MCF 10A (cell line): ENCODE data around the gene NCK2. TPM values are rescaled to one million over a fixed set of nuclear protein-coding genes. Genes with fewer than 3 reads are reported as not detected.

Experiments
- BruUV-seq: library from RNA; stranded (reverse); fragments of 400-500 nt; replicated peaks from 2 replicates; lab custom pipeline; 2021; lab: Mats Ljungman, UMichigan
- CTCF ChIA-PET: fragments of 300-600 bp; sonication (Branson Sonifier 250); formaldehyde crosslinking; extraction: SDS; loops from one replicate; lab custom pipeline; 2021; ENCODE audit warnings: antibody characterized with exemption, inconsistent platforms; lab: Yijun Ruan, JAX
- POLR2A ChIA-PET: fragments of 300-600, 350-650 bp; sonication (Branson Sonifier 250); formaldehyde crosslinking; extraction: SDS; loops from one replicate; lab custom pipeline; 2020; ENCODE audit warnings: antibody characterized with exemption, inconsistent platforms; lab: Yijun Ruan, JAX
- DNase-seq: peaks from one replicate; pipeline ENCODE4 v3.0.0-alpha.2; 2018; ENCODE audit not compliant: unreplicated experiment
- H3K27ac Mint-ChIP-seq: one replicate; pipeline ENCODE4 v1.8.0; 2022; ENCODE audit warnings: mild to moderate bottlenecking, low read depth, mixed read lengths; ENCODE audit not compliant: unreplicated experiment
- H3K27me3 Mint-ChIP-seq: one replicate; pipeline ENCODE4 v1.8.0; 2022; ENCODE audit warnings: mixed read lengths; ENCODE audit not compliant: insufficient read depth, unreplicated experiment
- H3K36me3 Mint-ChIP-seq: one replicate; pipeline ENCODE4 v1.8.0; 2022; ENCODE audit warnings: mild to moderate bottlenecking, moderate library complexity, mixed read lengths; ENCODE audit not compliant: insufficient read depth, unreplicated experiment
- H3K4me1 Mint-ChIP-seq: one replicate; pipeline ENCODE4 v1.8.0; 2022; ENCODE audit warnings: mixed read lengths; ENCODE audit not compliant: insufficient read depth, unreplicated experiment
- H3K4me3 Mint-ChIP-seq: one replicate; pipeline ENCODE4 v1.8.0; 2022; ENCODE audit warnings: mild to moderate bottlenecking, moderate library complexity, mixed read lengths; ENCODE audit not compliant: unreplicated experiment
- H3K9me3 Mint-ChIP-seq: one replicate; pipeline ENCODE4 v1.8.0; 2022; ENCODE audit warnings: mixed read lengths; ENCODE audit not compliant: unreplicated experiment
- CTCF ChIP-seq: fragments of 200-600 bp; IDR thresholded peaks from one replicate; pipeline ENCODE4 v1.8.0; 2022; ENCODE audit warnings: antibody characterized with exemption, mild to moderate bottlenecking; ENCODE audit not compliant: unreplicated experiment
- intact Hi-C: fragments of 100-400 bp; cut with micrococcal nuclease; formaldehyde crosslinking; loops from 2 replicates; pipeline ENCODE4 v1.14.1; 2022
- total RNA-seq: library from RNA; stranded (reverse); gene quantifications from 2 replicates; pipeline ENCODE4 v1.2.3, GENCODE V29; 2022

NCK2 gene
- total RNA-seq, 1 experiment from 2014 or later = 36.5 TPM

DNA sequence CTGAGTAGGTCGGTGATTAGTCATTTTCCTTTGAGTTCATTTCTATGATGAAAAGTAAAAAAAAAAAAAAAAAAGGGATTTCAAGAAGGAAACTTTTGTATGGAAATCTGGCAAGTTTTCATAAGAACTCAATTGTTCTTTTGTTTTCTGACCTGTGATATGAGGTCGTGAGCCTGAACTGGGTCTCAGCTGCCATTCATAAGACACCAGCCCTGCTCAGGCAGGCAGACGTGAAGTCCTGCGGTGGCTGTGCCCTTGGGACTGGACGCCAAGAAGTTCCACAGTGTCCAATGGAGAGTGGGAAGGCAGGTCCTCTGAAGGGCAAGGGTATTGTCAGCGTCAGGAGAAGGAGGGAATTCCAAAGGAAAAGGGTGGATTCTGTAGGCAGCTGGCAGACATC lies 183.9 kb downstream of the NCK2 start:
- H3K9me3 Mint-ChIP-seq = no peaks in the 10 kb centered on the region
- peaks cover 8% of the 10 kb centered on the region for H3K27me3 Mint-ChIP-seq
- POLR2A ChIA-PET = interaction anchor here (0.6 kb wide), 1 partner anchor 72 kb away, joined by 3 read pairs; no protein-coding TSS in a partner anchor
- TF ChIP-seq CTCF = no peak
- no peak overlapping the region for H3K27ac Mint-ChIP-seq
- H3K36me3 Mint-ChIP-seq = no peaks in the 10 kb centered on the region
- intact Hi-C loops = no loop called here
- BruUV-seq = no TSS peak
- no peak for DNase-seq
- CTCF ChIA-PET = interaction anchor here (0.8 kb wide), 1 partner anchor 78 kb away, joined by 3 read pairs; no protein-coding TSS in a partner anchor
- H3K4me3 Mint-ChIP-seq = no peak overlapping the region
- H3K4me1 Mint-ChIP-seq = no peaks in the 10 kb centered on the region

DNA sequence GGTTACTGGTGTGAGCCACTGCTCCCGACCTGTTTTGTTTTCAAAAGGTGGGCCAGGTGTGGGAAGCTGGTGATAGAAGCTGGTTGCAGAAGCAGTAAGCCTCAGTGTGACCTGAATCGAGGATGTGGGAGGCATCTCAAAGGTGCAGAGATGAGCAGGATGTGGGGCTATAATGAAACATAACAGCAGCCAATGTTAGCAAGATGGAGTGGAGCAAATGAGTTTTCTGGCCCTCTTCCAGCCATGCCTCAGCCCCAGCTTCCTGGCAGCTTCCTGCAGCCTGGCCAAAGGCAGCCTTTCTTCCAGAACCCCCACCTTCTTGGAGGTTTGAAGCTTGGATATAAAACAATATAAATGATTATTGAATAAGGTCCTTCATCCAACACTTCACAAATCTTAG lies 184.8 kb downstream of the NCK2 start:
- Mint-ChIP-seq H3K4me3 (no peak overlapping the region), H3K4me1 (no peaks in the 10 kb centered on the region), H3K27me3 (peaks cover under 1% of the 10 kb centered on the region), H3K27ac (no peak overlapping the region), H3K9me3 (no peaks in the 10 kb centered on the region), H3K36me3 (no peaks in the 10 kb centered on the region)
- intact Hi-C loops = no loop called here
- CTCF ChIA-PET = no interaction called here
- no peak for TF ChIP-seq CTCF
- POLR2A ChIA-PET = interaction anchor here (0.6 kb wide), 1 partner anchor 73 kb away, joined by 3 read pairs; no protein-coding TSS in a partner anchor
- no TSS peak for BruUV-seq
- DNase-seq = no peak

GRCh38 chr2:105932582-105932981 lies 187.9 kb downstream of the NCK2 start:
- BruUV-seq = no TSS peak
- intact Hi-C loops = no loop called here

GRCh38 chr2:105933906-105934305 lies 189.2 kb downstream of the NCK2 start:
- no peaks in the 10 kb centered on the region for H3K4me1 Mint-ChIP-seq
- intact Hi-C loops = no loop called here
- CTCF ChIA-PET = interaction anchor here (0.6 to 1.7 kb wide), 2 partner anchors 9 to 14 kb away, joined by 3 to 4 read pairs; no protein-coding TSS in a partner anchor
- POLR2A ChIA-PET = no interaction called here
- H3K4me3 Mint-ChIP-seq = no peak overlapping the region
- H3K9me3 Mint-ChIP-seq = no peaks in the 10 kb centered on the region
- H3K36me3 Mint-ChIP-seq = no peaks in the 10 kb centered on the region
- TF ChIP-seq CTCF = no peak
- DNase-seq = no peak
- H3K27me3 Mint-ChIP-seq = no peaks in the 10 kb centered on the region
- H3K27ac Mint-ChIP-seq = no peak overlapping the region
- BruUV-seq = no TSS peak

More at GRCh38 chr2:105932582-105932981, 187.9 kb downstream of the NCK2 start:
- Mint-ChIP-seq H3K4me3 (no peak overlapping the region), H3K9me3 (no peaks in the 10 kb centered on the region), H3K27ac (no peak overlapping the region), H3K27me3 (no peaks in the 10 kb centered on the region), H3K36me3 (no peaks in the 10 kb centered on the region), H3K4me1 (no peaks in the 10 kb centered on the region)
- no peak for DNase-seq
- no peak for TF ChIP-seq CTCF
- ChIA-PET CTCF (interaction anchor here (0.7 kb wide), 1 partner anchor 18 kb away, joined by 4 read pairs; no protein-coding TSS in a partner anchor), POLR2A (interaction anchor here (0.7 kb wide), 1 partner anchor 287 kb away, joined by 3 read pairs; no protein-coding TSS in a partner anchor)
